Measurements from ENCODE around the gene OGG1. TPM values are rescaled to one million over a fixed set of nuclear protein-coding genes. Genes with fewer than 3 reads are reported as not detected.

Gene OGG1
- total and polyA plus RNA-seq, 9 of the 15 experiments (the other 6 are each of a cell fraction or from before 2014, with no cell fraction given): 6.6 to 33.0 (median 24.4) TPM

GRCh38 chr3:9749296-9749644 lies 482 bp upstream of the OGG1 start (continued):
- TF ChIP-seq, protein P1, sequence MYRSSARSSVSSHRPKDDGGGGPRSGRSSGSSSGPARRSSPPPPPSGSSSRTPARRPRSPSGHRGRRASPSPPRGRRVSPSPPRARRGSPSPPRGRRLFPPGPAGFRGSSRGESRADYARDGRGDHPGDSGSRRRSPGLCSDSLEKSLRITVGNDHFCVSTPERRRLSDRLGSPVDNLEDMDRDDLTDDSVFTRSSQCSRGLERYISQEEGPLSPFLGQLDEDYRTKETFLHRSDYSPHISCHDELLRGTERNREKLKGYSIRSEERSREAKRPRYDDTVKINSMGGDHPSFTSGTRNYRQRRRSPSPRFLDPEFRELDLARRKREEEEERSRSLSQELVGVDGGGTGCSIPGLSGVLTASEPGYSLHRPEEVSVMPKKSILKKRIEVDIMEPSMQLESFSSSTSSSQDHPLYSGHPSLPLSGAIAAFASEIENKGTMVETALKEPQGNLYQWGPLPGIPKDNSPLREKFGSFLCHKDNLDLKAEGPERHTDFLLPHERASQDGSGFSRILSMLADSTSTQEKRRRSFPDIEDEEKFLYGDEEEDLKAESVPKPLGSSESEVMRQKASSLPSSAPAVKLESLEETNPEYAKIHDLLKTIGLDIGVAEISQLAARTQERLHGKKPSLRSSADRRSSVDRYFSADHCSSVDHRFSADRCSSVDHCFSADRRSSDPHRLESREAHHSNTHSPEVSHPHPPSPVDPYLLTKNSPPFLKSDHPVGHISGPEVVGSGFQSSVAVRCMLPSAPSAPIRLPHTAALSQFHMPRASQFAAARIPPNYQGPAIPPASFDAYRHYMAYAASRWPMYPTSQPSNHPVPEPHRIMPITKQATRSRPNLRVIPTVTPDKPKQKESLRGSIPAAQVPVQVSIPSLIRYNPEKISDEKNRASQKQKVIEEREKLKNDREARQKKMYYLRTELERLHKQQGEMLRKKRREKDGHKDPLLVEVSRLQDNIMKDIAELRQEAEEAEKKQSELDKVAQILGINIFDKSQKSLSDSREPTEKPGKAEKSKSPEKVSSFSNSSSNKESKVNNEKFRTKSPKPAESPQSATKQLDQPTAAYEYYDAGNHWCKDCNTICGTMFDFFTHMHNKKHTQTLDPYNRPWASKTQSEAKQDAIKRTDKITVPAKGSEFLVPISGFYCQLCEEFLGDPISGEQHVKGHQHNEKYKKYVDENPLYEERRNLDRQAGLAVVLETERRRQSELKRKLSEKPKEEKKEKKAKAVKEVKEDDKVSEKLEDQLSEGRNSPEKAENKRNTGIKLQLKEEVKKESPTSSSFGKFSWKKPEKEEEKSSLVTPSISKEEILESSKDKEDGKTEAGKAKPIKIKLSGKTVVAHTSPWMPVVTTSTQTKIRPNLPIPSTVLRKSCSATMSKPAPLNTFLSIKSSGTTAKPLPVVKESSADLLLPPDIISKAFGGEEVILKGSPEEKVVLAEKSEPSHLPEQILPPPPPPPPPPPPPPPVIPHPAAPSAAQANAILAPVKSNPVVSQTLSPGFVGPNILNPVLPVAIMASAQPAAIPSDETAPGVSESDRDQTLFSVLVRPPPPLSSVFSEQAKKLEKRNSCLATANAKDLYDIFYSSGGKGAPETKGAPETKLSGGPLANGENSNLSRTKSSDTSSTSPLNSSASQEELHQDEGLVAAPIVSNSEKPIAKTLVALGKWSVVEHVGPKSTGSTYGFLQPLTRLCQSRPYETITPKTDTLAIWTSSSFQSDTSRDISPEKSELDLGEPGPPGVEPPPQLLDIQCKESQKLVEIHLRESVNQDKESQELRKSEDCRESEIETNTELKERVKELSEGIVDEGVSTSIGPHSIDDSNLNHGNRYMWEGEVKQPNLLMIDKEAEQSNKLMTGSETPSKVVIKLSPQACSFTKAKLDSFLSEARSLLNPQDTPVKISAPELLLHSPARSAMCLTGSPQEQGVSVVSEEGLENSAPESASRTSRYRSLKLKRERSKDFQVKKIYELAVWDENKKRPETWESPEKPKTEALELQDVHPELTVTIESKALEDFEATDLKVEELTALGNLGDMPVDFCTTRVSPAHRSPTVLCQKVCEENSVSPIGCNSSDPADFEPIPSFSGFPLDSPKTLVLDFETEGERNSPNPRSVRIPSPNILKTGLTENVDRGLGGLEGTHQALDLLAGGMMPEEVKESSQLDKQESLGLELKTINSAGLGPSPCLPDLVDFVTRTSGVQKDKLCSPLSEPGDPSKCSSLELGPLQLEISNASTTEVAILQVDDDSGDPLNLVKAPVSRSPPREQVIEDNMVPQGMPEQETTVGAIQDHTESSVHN (IDR thresholded peaks at IDR 0.05; ENCODE audit: borderline replicate concordance in 1 of 2, low read depth in 1 of 2): no peak
- peak; percentile 69; the same call in 1 of the 2 replicates for TF ChIP-seq LARP7 (IDR thresholded peaks at IDR 0.05)
- TF ChIP-seq ZZZ3 (IDR thresholded peaks at IDR 0.05): no peak
- TF ChIP-seq NFIX (CRISPR knock-in tag; IDR thresholded peaks at IDR 0.05; ENCODE audit: low read depth): no peak
- peak in 1 of 2 experiments; percentile 17; a peak in 1 of 4 replicates for TF ChIP-seq FOXA3 (CRISPR knock-in tag; conservative IDR thresholded peaks at IDR 0.05 in 1 of 2, IDR thresholded peaks at IDR 0.05 in 1 of 2)
- TF ChIP-seq THRA (IDR thresholded peaks at IDR 0.05): no peak
- no peak for TF ChIP-seq TCF7 (IDR thresholded peaks at IDR 0.05; ENCODE audit: borderline replicate concordance)
- TF ChIP-seq LCOR (CRISPR knock-in tag; IDR thresholded peaks at IDR 0.05): no peak
- TF ChIP-seq MYC (IDR thresholded peaks at IDR 0.05; ENCODE audit: low read depth, low read length): no peak
- TF ChIP-seq MYC (CRISPR knock-in tag; IDR thresholded peaks at IDR 0.05; ENCODE audit: borderline replicate concordance, low read depth): no peak
- TF ChIP-seq DIDO1 (tag; IDR thresholded peaks at IDR 0.05; ENCODE audit: low read depth): 0 out of 2 replicates have a peak, but pooled peaks have one; percentile 16
- TF ChIP-seq ARID4B (CRISPR knock-in tag; IDR thresholded peaks at IDR 0.05): no peak
- no peak; the same call in 1 of the 2 replicates for TF ChIP-seq ZNF263 (CRISPR knock-in tag; IDR thresholded peaks at IDR 0.05; ENCODE audit: borderline replicate concordance)
